GM21526 (cell line): ENCODE results near the gene JADE2.
"Not testable (repeated sequence)": the region's sequence is repeated elsewhere in the genome, so short reads cannot be mapped to it uniquely, and the experiment has no call there.

Experiments
- ATAC-seq: cut with Tn5 transposase; IDR thresholded peaks from one replicate; pipeline ENCODE4 v1.9.1; 2021; ENCODE audit warnings: moderate library complexity; ENCODE audit not compliant: unreplicated experiment, low FRiP score

The JADE2 gene

GRCh38 chr5:134547999-134548658, 22.7 kb downstream of the JADE2 start:
- no peak for ATAC-seq

GRCh38 chr5:134549714-134550113, 24.2 kb downstream of the JADE2 start:
- no peak for ATAC-seq

- no peak for ATAC-seq
These were observed 25.1 kb downstream of the JADE2 start for GRCh38 chr5:134550271-134551214.

- ATAC-seq = no peak
These were observed 26.4 kb downstream of the JADE2 start for GRCh38 chr5:134551901-134552300.

- no peak for ATAC-seq
These were observed 26.8 kb downstream of the JADE2 start for GRCh38 chr5:134552301-134552700.

- not testable (repeated sequence) for ATAC-seq
These were observed 27.2 kb downstream of the JADE2 start for GRCh38 chr5:134552716-134553115.

- ATAC-seq = no peak
These were observed 28.4 kb downstream of the JADE2 start for GRCh38 chr5:134553821-134554267.

GRCh38 chr5:134554319-134555222, 29.1 kb downstream of the JADE2 start:
- no peak for ATAC-seq

- no peak for ATAC-seq
These were observed 29.9 kb downstream of the JADE2 start for GRCh38 chr5:134555223-134555889.

- ATAC-seq = no peak
These were observed 30.4 kb downstream of the JADE2 start for GRCh38 chr5:134555890-134556311.

- not testable (repeated sequence) for ATAC-seq
These were observed 31.1 kb downstream of the JADE2 start for GRCh38 chr5:134556588-134556987.

GRCh38 chr5:134556994-134557393, 31.5 kb downstream of the JADE2 start:
- no peak for ATAC-seq

GRCh38 chr5:134559672-134560071, 34.2 kb downstream of the JADE2 start:
- no peak for ATAC-seq

GRCh38 chr5:134560698-134561097, 35.2 kb downstream of the JADE2 start:
- ATAC-seq = no peak

GRCh38 chr5:134561871-134562296, 36.4 kb downstream of the JADE2 start:
- no peak for ATAC-seq

GRCh38 chr5:134563221-134563620, 37.8 kb downstream of the JADE2 start:
- ATAC-seq = no peak

GRCh38 chr5:134563962-134564361, 38.5 kb downstream of the JADE2 start:
- ATAC-seq = no peak

GRCh38 chr5:134564396-134564795, 38.9 kb downstream of the JADE2 start:
- no peak for ATAC-seq

- ATAC-seq = no peak
These were observed 40.6 kb downstream of the JADE2 start for GRCh38 chr5:134565791-134566740.
